GM21576 (cell line): ENCODE results near the gene GNB1.
"Not testable (repeated sequence)": the region's sequence is repeated elsewhere in the genome, so short reads cannot be mapped to it uniquely, and the experiment has no call there.

Experiments used
- ATAC-seq: cut with Tn5 transposase; IDR thresholded peaks from one replicate; pipeline ENCODE4 v1.9.1; 2021; ENCODE audit warnings: mild to moderate bottlenecking, moderate library complexity; ENCODE audit not compliant: unreplicated experiment

Gene GNB1

DNA sequence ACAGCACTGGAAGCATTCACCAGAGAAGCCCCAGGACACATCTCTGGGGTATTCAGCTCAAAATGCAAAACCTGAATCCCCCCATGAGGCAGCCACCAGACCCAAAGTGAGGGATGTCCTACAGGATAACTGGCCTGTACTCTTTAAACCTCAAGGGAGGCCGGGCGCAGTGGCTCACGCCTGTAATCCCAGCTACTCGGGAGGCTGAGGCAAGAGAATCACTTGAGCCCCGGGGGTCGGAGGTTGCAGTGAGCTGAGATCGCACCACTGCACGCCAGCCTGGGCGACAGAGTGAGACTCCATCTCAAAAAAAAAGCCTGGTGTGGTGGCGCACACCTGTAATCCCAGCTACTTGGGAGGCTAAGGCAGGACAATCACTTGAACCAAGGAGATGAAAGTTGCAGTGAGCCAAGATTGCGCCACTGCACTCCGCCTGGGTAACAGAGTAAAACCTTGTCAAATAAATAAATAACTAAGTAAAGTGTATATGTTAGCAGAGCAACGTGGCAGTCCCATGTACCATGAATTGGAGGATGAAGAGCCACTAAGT lies 29.1 kb downstream of the GNB1 start:
- ATAC-seq = not testable (repeated sequence)

GRCh38 chr1:1861339-1861730 lies 29.6 kb downstream of the GNB1 start:
- no peak for ATAC-seq

- ATAC-seq = not testable (repeated sequence)
Measured at GRCh38 chr1:1859970-1860697, 30.8 kb downstream of the GNB1 start.

- ATAC-seq = no peak
Measured at GRCh38 chr1:1858382-1859086, 32.4 kb downstream of the GNB1 start.

GRCh38 chr1:1857096-1857703 lies 33.7 kb downstream of the GNB1 start:
- no peak for ATAC-seq

DNA sequence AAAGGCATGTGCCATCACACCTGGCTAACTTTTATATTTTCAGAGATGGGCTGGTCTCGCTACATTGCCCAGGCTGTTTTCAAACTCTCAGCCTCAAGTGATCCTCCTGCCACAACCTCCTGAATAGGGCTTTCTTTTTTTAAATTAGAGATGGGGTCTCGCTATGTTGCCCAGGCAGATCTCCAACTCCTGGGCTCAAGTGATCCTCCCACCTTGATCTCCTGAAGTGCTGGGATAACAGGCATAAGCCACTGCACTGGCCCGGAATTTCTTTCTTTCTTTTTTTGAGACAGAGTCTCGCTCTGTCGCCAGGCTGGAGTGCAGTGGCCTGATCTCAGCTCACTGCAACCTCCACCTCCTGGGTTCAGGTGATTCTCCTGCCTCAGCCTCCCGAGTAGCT lies 34.7 kb downstream of the GNB1 start:
- not testable (repeated sequence) for ATAC-seq

DNA sequence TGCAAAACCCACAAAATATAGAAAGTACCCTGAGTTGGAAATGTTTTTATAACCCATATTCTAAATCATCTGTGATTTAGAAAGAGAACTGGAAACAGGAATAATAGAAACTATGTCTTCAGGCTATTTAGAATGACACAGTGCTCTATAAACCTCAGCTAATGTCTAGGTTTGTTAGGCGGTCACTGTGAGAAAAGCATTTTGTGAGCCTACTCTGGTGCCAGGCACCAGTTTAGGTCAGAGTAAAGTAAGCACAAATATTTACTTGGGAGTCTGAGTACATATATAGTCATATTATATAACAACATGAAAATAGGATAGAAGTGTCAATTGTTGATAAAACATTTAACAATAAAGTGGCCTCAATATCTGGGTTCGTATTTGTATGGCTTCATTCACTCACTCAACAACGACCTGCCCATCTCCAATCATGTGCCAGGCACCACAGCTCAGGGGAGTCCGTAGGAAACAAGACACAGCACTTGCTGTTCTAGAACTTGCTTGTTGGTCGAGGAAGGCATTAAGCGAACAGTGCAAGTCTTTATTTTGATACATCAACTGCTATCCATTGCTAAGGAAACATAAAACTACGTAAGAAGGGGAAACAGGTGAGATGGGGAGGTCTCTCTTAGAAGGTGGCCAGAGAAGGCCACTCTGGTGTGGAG lies 37.2 kb downstream of the GNB1 start:
- ATAC-seq = no peak

DNA sequence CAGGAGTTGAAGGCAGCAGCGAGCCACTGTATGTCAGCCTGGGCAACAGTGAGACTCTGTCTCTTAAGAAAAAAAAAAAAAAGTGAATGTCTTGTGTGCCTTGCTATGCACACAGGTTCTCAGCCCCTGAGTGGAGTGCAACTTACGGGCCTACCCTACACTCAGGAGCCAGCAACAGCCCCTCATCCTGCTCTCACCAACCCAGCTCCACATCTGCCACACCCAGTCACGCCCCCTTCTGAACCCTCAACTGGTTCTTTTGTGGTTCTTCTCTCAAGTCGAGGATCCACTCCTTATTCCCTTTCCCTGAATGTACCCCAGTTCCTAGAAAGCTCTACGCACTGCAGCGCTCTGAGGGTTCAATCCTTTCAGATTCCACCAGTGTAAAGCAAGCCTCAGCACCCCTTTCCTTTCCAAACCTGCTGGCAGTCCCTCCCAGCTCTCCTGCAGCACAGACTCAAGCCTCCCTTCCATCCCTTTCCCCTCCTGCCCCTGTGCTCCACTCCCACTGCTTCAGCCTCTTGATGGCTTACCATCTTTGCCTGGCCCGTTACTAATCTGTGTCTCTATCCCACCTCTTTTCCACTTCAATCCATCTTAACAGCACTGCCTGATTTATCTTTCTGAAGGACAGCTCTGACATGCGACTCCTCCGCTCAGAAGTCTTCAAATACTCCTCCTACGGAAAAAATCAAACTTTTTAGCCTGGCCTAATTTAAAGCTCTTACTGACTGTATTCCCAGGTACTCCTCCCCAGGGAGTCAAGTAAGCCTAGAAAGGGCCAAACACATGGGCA lies 38.1 kb downstream of the GNB1 start:
- ATAC-seq = no peak

DNA sequence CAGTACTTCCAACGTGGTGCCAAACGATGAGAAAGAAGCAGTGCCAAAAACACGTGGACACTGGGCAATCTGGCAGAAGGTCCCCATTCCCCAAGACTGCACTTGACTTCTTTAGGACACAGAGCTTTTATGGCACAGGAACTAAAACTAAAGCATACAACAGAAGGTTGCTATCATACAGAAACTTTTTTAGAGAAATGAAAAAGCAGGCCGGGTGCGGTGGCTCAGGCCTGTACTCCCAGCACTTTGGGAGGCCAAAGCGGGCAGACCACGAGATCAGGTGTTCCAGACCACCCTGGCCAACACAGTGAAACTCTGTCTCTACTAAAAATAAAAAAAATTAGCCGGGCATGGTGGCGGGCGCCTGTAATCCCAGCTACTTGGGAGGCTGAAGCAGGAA lies 43.0 kb downstream of the GNB1 start:
- ATAC-seq = no peak

GRCh38 chr1:1847061-1847850 lies 43.6 kb downstream of the GNB1 start:
- no peak for ATAC-seq

GRCh38 chr1:1846386-1846918 lies 44.4 kb downstream of the GNB1 start:
- ATAC-seq = no peak

DNA sequence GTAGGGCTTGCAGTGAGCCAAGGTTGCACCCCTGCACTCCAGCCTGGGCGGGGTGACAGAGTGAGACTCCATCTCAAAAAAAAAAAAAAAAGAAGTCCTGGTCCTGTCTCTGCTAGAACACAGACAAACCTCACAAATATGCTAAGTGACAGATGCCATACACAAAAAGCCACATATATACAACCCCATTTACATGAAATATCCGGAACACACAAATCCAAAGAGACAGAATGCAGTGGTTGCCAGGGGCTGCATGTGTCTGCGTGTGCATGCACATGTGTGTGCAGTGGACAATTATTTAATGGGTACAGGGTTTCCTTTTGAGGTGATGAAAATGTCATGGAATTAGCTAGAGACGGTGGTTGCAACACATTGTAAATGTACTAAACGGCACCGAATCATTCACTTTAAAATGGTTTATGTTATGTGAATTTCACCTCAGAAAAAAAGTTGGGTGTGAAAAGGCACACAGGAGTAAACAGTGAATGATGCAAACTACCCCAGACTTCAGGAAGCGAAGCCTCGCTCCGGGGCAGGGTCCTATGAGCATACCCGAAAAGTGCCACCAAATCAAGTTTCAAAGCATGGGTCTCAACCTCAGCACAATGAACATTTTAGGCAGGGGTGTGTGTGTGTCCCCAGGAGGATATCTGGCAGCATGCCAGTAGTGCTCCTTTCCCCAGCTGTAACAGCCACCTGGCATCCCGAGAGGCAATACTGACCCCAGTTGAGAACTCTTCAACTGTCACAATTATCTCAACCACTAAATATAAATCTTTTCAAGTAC lies 48.3 kb downstream of the GNB1 start:
- peak; percentile 65 for ATAC-seq

DNA sequence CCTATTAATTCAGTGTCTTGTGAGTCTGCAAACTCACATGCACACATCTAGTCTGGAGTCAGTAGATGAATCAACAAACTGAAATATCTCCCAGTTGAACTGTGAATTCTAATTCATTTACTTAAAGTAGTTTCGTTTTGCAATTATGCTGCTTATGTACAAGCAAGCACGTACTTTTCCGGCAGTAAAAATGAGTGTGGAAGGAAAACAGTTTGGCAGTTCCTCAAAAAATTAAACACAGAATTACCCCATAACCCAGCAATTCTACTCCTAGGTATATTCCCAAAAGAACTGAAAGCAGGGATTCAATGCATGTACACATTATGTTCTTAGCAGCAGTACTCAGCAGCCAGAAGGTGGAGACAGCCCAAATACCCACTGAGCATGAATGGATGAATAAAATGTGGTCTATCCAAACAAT lies 49.3 kb downstream of the GNB1 start:
- no peak for ATAC-seq

GRCh38 chr1:1839311-1839965 lies 51.4 kb downstream of the GNB1 start:
- ATAC-seq = no peak

DNA sequence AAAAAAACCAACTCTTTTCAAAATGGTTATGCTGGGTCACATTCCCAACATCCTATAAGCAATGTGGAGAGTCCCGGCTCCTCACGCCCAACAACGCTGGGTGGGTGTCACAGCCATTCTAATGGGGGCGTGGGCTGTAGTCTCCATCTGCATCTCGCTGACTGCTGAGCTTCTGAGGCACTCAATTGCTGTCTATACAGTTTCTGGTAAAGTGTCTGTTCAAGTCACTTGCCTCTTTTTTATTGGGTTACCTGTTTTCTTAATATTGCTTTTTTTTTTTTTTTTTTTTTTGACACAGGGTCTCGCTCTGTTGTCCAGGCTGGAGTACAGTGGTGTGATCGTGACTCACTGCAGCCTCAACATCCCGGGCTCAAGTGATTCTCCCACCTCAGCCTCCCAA lies 54.8 kb downstream of the GNB1 start:
- ATAC-seq = no peak

DNA sequence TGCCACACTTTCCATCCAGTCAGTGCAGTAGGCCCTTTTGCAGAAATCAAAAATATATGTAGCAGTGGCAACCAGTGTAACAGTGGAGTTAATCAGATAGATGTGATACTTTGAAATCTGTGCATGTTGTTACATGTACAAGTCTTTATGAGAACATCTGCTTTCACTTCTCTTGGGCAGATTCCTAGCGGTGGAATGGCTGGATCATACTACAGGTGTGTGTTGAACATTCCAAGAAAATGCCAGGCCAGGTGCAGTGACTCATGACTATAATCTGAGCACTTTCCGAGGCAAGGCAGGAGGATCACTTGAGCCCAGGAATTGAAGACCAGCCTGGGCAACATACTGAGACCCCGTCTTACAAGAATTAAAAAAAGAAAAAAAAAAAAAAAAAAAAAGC lies 55.3 kb downstream of the GNB1 start:
- ATAC-seq = no peak

GRCh38 chr1:1833916-1834325 lies 57.0 kb downstream of the GNB1 start:
- ATAC-seq = peak; percentile 43

DNA sequence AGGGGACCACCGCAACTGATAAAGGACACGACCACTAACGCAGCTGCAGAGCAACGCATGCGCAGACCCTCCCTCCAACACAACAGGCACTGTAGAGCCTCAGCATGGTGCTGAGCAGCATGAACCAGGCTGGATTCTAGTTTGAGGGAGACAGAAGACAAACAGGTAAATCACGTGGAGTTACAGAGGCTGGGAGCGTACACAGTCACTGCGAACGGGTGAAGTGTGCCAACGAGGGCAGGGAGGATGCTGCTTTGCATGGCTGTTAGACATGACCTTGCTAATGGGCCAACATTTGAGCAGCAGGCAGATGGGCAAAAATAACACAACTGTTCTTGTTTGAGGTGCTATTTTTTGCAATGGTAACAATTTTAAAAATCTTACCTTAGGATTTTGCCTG lies 57.4 kb downstream of the GNB1 start:
- no peak for ATAC-seq
